ENCODE results near the gene TFG.

The TFG gene

DNA sequence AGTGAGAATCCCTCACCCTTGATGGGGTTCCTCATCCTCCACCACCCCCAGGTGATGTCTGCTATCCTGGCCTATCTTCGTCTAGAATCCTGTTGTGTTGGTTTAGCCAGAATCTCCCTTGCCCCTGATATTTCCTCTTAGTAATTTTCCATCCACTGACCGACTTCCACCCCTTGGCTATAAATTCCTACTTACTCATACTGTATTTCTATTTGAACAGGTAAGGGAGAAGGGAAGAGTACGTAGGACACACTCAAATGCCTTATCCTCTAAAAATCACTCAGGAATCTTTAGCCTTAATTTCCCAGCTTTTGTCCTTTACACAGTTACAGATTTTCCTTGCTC, 678 bp upstream of the TFG start:
- no peak for DNase-seq

DNA sequence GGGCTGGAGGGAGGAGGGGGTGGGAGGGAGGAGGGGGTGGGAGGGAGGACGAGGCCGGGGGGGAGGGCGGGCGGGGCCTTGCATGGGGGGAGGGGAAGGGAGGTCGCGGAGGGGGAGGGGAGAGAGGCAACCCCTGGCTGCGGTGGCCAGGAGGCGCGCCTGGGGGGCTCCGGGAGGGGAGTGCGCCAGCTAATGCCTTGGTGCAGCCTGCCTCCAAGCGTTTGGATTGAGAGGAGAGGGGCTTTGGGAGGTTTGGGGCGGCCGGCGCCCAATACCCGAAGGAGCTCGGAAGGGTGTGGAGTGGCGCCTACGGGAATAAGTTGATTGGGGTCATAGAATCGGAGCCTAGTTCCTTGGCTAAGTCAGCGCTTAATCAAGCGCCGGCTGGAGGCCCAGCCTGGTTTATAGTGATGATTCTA, 557 bp downstream of the TFG start:
- DNase-seq: no peak

DNA sequence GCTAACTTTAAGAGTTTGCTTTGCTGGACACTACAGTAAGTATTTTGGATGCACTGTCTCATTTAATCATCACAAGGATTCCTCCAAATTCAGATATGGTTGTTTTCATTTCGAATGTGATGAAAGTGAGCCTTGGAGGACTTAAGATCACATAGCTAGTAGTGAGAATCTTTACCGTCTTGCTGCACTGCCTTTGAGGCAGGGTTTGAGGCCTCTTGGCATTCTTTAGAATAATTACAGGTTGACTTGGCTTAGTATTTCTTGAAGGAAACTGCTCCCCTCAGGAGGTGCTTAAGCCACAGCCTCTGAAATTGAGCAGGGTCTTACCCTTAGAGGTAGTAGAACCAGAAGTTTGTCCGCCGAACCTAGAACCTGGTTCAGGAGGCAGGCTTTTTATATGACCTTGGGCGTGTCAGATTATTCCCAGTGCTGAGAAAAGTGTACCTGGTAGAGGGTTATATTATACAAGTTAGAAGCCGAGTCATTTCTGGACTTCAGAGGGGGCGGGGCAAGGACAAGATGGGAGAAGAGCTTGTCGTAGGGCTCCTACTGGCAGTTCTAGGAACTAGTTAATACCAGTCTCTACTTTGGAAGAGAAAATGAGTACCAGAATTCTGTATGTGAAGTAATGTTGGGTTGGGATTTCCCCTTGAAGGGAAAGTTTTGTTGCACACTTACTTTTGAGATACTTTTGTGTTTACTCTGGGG, 1.1 kb downstream of the TFG start:
- DNase-seq: no peak

DNA sequence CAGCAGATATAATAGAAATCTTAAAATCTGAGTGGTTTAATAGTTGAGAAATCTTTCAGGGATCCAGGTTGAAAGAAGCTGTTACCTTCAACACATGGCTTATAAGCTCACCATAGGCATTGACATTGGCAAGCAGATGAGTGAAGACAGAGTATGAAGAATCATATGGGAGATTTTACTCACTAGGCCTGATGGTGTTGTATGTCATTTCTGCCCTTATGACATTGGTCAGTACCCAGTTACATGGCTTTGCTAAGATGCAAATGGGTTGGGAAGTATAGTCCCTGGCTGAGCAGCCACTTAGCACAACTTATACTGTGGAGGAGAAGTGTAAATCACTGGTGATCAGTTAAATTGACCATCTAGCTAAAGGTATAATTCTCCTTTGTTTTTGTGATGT, 5.9 kb downstream of the TFG start:
- DNase-seq: no peak

DNA sequence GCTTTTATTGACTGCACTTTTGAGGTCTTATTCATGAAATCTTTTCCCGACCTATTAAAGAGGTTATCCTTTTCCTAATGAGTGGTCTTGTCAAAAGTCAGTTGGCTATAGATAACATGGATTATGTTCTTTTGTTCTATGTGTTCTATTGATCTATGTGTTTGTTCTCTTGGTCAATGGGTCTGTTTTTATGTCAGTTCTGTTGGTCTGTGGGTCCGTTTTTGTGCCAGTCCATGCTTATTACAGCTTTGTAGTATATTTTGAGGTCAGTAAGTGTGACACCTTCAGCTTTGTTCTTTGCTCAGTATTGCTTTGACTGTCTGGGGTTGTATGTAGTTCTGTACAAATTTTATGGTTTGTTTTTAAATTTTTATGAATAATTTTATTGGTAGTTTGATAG, 7.8 kb downstream of the TFG start:
- no peak for DNase-seq

DNA sequence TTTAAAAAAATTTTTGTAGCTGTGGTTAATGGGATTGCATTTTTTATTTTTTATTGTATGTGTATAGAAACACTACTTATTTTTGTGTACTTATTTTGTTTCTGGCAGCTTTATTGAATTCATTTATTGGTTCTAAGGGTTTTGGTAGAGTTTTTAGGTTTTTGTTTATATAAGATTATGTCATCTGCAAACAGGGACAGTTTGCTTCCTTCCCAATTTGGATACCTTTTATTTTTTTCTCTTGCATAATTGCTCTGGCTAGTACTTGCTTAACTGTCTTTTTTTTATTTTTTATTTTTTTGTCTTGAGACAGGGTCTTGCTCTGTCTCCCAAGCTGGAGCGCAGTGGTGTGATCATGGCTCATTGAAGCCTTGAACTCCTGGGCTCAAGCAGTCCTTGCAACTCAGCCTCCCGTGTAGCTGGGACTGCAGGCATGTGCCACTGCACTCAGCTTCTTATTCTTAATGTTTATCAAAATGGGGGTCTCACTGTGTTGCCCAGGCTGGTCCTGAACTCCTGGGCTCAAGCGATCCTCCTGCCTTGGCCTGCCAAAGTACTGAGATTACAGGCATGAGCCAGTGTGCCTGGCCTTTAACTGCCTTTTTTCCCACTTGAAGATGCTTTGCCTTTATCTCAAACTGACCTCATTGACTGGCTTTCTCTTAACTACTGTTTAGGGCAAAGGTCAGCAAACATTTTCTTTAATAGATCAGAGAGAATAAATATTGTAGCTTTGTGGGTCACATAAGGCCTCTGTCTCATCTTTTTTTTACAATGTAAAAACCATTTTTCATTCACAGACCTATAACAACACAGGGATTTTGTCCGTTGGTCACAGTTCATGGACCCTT, 8.6 kb downstream of the TFG start:
- no peak for DNase-seq

DNA sequence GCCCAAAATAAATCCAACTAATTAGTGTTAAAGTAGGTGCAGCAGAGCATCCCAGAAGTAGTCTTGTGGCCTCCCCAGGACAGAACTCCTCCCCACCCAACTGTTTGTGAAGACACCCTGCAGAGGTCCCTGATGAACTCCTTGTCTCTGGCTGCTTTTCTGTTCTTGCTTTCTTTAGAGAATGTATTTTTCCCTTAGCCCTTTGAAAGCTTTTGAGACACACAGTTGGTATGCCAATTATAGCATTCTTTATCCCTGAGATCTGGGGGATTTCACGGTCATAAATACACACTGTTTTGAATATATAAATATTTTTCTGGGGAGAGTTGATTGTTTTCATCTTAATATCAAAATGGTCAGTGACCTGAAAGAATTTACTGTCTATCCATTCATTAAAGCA, 9.8 kb downstream of the TFG start:
- DNase-seq: no peak

DNA sequence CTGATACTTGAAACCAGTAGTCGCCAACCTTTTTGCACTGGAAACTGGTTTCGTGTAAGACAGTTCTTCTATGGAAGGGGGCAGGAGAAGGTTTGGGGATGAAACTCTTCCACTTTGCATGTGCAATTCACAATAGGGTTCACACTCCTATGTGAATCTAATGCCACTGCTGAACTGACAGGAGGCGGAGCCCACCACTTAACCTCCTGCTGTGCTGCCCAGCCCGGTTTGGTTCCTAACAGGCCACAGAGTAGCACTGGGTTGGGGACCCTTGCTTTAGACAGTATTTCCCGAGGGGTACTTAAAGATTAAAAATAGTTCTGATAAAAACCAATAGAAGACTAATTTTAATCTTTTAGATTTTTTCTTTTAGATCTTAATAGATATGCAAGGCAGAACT, 11.1 kb downstream of the TFG start:
- no peak for DNase-seq

DNA sequence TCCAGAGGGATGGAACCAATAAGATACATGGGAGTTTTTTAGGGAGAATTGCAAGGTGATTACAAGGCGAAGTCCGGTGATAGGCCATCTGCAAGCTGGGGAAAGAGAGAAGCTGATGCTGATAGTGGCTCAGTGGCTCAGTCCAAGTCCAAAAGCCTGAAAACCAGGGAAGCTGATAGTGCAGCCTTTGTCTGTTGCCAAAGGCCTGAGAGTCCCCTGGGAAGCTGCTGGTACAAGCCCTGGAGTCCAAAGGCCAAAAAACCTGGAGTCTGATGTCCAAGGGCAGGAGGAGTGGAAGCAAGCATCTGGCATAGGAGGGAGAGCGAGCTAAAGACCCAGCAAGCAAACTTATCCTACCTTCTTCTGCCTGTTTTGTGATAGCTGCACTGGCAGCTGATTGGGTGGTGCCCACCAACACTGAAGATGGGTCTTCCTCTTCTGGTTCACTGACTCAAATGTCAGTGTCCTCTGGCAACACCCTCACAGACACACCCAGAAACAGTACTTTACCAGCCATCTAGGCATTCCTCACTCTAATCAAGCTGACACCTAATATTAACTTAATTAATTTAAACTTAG, 16.7 kb downstream of the TFG start:
- no peak for DNase-seq

DNA sequence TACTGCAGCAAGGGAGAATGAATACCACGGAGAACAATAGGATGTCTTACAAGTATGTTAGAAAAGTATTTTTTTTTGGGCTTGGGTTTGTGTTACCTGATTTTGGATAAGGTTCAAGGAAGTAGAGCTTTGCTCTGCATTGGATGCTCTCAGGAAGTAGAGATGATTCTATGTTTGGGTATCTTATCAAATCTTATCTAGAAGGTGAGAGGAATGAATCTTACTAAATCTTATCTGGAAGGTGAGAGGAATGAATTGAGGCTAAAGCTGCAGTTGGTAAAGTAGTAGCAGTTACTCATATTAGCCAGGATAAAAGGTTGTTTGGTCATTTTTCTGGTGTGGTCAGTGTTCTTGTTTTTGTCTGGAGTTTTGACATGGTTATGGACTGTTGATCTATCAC, 17.4 kb downstream of the TFG start:
- DNase-seq: no peak

DNA sequence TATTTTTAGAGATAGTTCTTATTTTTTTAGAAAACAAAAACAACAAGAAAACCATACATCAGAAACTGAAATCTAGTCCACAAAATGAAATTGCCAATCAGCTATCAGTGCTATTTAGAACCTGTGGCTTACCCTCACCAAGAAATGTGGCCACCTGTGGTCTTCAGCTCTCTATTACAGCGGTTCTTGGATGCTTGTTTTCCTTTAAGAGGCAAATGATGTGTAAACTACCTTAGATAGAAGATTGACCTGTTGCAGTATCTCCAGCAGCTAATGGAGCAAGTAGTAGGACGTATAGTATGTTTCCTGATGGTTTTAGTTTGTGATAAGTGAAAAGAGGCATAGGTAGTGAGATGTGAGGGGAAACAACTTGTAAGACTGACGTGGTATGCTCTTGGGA, 21.2 kb downstream of the TFG start:
- DNase-seq: no peak

DNA sequence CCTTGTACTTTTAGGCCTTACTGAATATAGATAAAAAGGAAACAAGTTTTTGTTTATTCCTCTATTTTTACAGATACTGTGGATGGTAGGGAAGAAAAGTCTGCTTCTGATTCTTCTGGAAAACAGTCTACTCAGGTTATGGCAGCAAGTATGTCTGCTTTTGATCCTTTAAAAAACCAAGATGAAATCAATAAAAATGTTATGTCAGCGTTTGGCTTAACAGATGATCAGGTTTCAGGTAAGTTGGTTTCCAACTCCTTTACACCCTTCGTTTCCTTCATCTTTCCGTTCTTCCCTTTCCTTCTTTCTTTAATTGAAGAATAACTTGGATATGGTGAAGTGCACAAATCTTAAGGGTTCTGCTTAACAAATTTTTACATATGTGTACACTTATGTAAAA, 23.1 kb downstream of the TFG start:
- DNase-seq: no peak

DNA sequence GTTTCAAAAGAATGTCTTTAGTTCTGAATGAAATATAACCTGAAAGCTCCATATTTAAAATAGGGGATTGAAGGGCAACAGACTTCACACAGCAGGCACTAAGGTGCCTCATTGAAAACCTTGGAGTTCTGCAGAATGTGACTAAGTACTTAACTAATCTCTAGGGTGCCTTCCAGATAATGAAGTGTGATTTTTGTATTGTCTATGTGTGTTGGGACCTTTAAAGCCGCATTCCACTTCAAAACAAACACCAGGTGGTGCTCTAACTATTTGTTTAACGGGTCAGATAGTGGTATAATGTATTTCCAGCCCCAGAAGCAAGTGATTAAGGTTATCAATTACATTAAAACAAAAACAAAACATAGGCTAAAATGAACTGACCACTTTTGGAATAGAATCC, 28.0 kb downstream of the TFG start:
- DNase-seq: peak; percentile 1

DNA sequence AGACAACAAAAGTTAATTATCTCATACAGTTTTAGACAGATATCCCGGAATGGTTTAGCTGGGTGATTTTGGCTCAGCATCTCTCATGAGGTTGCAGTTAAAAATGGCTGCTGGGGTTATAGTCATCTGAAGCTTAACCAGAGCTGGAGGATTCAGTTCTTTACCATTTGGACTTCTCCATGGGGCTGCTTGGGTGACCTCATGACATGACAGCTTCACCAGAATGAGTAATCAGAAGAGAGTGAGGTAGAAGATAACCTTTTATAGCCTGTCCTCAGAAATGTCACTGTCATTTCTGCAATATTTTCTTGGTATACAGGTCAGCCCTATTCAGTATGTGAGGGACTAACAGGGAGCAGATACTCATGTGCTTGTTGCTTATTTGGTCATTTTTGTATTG, 30.9 kb downstream of the TFG start:
- no peak for DNase-seq

DNA sequence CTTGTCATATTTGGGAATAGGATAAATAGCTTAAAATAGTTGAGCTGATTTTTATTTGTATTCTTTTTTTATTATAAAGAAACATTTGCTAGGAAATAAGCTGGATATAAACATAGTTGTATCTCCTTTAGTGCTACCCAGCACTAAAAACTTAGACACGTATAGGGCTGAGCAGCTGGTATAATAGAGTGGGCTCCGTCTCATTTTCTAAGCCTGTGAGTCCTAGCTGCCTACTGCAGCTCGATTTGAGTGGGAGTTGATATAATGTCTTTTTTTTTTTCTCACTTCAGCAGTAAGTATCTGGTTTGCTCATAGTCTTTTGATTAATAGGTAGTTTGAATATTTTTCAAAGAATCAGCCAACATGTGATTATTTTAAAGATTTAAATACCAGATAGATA, 34.2 kb downstream of the TFG start:
- DNase-seq: no peak

DNA sequence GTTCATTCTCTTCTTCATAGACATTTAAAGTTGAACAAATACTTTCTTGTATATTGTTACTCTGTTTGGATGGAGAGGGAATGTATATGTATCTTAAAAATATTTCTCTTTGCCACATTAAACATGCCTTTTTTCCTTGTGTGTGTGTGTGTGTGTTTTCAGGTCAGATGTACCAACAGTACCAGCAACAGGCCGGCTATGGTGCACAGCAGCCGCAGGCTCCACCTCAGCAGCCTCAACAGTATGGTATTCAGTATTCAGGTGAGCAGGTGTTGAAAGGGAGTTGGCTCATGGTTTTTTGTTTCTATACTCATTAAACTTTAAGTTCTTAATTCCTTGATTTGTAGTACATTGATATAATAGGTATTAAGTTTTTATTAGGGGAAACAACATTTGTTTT, 35.4 kb downstream of the TFG start:
- DNase-seq: no peak

DNA sequence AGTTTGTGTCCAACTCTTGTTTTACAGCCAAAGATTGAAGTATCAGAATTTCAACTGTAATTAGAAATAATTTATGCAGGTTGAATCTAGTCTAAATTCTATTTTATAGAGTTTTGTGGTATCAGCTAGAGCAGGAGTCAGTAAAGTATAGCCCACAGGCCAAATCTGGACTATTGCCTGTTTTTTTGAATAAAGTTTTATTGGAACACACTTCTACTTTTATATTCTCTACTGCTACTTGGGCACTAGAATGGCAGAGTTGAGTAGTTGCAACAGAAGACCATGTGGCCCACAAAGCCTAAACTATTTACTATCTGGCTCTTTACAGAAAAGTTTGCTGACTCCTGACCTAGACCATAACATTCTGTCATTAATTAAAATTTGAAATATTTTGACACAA, 36.3 kb downstream of the TFG start:
- DNase-seq: no peak

DNA sequence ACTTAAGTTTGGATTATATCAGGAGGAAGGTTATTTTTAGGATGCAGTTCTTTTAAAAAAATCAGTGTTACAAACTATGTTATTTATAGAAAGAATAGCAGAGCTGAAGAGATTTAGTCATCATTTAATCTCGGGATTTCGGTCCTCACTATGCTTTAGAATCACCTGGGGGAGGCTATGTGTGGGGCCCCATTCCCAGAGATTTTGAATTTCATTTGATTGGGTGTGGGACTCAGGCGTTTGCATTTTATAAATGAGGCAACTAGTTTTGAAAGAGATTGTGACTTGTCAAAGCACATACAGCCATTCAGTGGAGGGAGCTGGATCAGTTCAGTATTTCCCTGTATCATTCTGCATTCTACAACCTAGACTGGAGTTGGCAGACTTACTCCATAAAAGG, 36.8 kb downstream of the TFG start:
- no peak for DNase-seq

DNA sequence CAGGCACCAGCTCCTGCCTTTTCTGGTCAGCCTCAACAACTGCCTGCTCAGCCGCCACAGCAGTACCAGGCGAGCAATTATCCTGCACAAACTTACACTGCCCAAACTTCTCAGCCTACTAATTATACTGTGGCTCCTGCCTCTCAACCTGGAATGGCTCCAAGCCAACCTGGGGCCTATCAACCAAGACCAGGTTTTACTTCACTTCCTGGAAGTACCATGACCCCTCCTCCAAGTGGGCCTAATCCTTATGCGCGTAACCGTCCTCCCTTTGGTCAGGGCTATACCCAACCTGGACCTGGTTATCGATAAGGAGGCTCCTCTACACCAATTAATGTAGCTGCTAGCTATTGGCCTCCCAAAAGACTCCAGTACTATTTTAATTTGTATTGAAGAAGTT, 38.9 kb downstream of the TFG start:
- no peak for DNase-seq

DNA sequence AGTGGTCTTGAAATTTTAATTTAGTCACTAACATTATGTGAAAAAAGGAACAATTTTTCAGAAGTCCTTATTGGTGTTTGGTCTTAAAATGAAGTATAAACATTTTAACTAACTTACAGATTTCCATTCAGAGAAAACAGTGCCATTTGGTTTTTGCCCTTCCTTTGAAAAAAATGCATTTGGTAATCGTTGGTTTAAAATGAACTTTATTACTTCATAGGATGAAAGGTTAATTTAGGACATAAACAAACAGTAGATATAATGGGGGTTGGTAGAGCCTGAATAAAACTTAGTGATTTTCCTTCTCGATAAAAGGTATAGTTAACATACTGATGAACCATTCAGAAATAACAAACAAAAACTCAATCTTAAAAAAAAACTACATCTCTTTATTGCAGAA, 39.7 kb downstream of the TFG start:
- no peak for DNase-seq

DNA sequence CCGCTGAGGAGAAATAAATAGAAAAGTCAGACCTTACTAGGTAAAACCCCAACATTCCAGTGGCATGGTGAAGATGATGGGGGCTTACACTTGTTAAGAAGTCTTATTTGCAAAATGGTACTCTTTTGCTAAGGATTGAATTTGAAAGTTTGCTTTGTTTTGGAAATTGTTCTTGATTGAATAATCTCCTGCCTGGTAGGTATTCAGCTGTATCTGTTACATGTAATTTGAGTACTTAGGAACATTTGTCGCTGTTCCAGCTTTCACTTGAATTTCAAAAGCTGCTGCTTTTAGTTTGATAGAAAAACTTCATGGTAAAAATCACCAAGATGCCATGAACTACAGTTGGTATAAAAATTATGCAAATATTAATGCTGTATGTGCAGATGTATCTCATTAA, 44.6 kb downstream of the TFG start:
- no peak for DNase-seq

DNA sequence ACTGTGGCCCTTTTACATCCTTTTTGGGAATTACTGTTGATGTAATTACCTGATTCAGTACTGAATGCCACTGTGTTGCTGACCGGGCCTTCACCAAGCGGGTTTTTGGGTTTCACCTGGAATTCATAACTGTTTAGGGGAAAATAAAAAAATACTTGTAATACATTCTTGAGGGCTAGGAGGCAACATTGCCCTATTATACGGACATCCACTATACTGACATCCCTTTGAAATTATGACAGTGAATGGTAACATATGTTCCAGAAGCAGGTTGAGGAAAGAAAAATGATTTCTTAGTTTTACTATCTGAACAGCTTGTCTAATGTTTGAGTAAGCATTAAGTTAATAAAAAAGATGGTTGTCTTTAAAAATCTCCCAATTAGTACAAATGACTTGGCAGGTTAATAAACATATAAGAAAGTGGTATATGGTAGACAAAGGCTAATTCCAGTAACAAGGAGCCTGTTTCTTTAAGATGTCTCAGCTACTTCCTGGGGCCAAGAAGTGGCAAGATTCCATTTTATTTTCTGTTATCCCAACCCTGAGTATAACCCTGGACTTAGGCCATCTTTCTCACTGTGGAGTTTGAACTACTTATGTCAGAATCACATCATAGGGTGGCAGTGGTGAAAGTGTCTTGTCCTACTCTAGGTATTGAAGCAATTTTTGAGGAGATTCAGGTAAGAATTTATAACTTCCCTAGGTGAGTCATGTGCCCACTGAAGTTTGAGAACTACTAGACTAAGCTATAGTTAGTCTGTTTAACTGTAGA, 45.5 kb downstream of the TFG start:
- DNase-seq: no peak

DNA sequence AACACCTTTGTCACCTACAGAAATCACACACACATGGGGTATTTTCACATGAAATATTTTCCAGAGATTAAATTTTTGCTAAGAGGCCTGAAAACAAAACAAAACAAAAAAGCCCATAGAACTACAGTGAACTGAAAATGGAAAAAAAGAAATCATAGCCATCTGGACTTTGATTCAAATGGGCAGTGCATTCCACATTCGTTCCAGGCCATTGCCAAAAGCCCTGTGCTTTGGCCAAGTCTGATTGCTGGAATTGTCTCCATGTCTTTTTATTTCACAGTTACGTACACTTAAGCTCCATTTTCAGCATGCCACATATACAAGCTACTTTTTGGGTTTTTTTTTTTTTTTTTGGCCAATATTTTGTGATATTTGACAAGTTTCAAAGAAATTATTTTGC, 47.1 kb downstream of the TFG start:
- DNase-seq: no peak

DNA sequence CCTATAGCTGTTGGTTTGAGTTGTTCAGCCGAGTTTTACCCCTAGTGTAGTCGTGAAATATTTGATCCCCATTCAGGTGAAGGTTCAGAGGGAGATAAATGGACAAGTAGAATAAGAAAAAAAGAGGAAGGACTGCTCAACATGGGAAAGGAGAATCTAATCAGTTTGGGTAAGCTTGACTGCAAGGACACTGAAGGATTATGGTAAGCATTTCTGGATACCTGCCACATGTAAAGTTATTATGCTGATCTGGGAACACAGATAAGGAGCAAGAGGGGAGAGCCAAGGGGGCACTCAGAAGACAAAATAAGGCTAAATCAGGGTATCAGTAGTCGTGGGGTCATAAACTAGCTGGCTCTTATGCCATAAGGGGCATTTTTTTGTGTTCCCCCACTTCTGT, 49.9 kb downstream of the TFG start:
- DNase-seq: no peak
